Natural killer cell treated with Interleukin-12 subunit alpha and Interleukin-12 subunit beta and Interleukin-15 and Interleukin-18, amount 100 ng/mL, for 72 hours (primary cell): ENCODE measurements around the gene ABHD16B. TPM values are rescaled to one million over a fixed set of nuclear protein-coding genes. Genes with fewer than 3 reads are reported as not detected.

Source experiments
- ATAC-seq, 2 donors: fragments of 150-1000 bp; cut with Tn5 transposase in 1 of 2; sonication (Bioruptor Pico), chemical (Tn5 transposase) in 1 of 2; 2 replicates each; pipeline ENCODE4 v1.10.0; 2021
- DNase-seq: peaks from one replicate; pipeline ENCODE4 v3.0.0; 2022; ENCODE audit warnings: low spot score
- H3K27ac Mint-ChIP-seq, 2 donors: 1 replicate in 1 of 2; 2 replicates in 1 of 2; pipeline ENCODE4 v1.8.0; 2022; ENCODE audit warnings: mixed read lengths in 2 of 2, mild to moderate bottlenecking in 1 of 2, moderate library complexity in 1 of 2
- H3K27me3 Mint-ChIP-seq, 2 donors: 1 replicate in 1 of 2; 2 replicates in 1 of 2; pipeline ENCODE4 v1.8.0; 2022; ENCODE audit warnings: mixed read lengths in 2 of 2
- H3K36me3 Mint-ChIP-seq: one replicate; pipeline ENCODE4 v1.8.0; 2022; ENCODE audit warnings: mixed read lengths
- H3K4me1 Mint-ChIP-seq, 2 donors: 1 replicate in 1 of 2; 2 replicates in 1 of 2; pipeline ENCODE4 v1.8.0; 2022; ENCODE audit warnings: low read depth in 2 of 2, mixed read lengths in 2 of 2, mild to moderate bottlenecking in 1 of 2
- H3K4me3 Mint-ChIP-seq: one replicate; pipeline ENCODE4 v1.8.0; 2022; ENCODE audit warnings: mixed read lengths
- H3K9me3 Mint-ChIP-seq: 2 replicates; pipeline ENCODE4 v1.8.0; 2022; ENCODE audit warnings: mixed read lengths
- total RNA-seq, 2 donors: library from RNA; stranded (reverse); gene quantifications; one replicate each; pipeline ENCODE4 v1.2.3, GENCODE V29; 2022

Gene ABHD16B
- not detected for total RNA-seq

- H3K36me3 Mint-ChIP-seq, result no peaks in the 10 kb centered on the region
- H3K4me1 Mint-ChIP-seq, result peaks cover 27 to 32% of the 10 kb centered on the region in 2 donors
- no peaks in the 10 kb centered on the region for H3K9me3 Mint-ChIP-seq
- H3K27ac Mint-ChIP-seq, result peak within 1 kb of the TSS in 1 of 2 donors; percentile 46
- no peak within 1 kb of the TSS for H3K4me3 Mint-ChIP-seq
- ATAC-seq (no peak), DNase-seq (peak; percentile 56)
- H3K27me3 Mint-ChIP-seq, result no peaks in the 10 kb centered on the region
Measured at GRCh38 chr20:63861365-63861934, at the start of gene ABHD16B. ABHD16B (plus strand) TSS chr20:63861498; CDS start chr20:63861541, 43 bp downstream.

DNA sequence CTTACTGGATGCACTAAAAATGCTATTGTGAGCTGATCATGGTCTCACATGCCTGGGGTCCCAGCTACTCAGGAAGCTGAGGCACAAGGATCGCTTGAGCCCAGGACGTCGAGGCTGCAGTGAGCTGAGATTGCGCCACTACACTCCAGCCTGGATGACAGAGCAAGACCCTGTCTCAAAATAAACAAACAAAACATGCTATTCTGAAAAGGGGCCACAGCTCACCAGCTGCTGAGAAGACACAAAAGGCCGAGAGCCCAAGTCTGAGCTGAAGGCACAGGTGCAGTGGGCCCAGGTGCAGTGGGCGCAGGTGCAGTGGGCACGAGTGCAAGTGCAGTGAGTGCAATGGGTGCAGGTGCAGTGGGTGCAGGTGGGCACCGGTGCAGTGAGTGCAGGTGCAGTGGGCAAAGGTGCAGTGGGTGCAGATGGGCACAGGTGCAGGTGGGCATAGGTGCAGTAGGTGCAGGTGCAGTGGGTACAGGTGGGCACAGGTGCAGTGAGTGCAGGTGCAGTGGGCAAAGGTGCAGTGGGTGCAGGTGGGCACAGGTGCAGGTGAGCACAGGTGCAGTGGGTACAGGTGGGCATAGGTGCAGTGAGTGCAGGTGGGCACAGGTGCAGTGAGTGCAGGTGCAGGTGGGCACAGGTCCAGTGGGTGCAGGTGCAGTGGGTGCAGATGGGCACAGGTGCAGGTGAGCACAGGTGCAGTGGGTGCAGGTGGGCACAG, 46.2 kb upstream of the ABHD16B start:
- Mint-ChIP-seq H3K4me3 (no peak overlapping the region), H3K36me3 (no peaks in the 10 kb centered on the region), H3K27ac (peak overlapping the region; percentile 38 to 60), H3K9me3 (no peaks in the 10 kb centered on the region), H3K27me3 (no peaks in the 10 kb centered on the region), H3K4me1 (peaks cover 0 to 8% of the 10 kb centered on the region in 2 donors)
- ATAC-seq (no peak), DNase-seq (no peak)

DNA sequence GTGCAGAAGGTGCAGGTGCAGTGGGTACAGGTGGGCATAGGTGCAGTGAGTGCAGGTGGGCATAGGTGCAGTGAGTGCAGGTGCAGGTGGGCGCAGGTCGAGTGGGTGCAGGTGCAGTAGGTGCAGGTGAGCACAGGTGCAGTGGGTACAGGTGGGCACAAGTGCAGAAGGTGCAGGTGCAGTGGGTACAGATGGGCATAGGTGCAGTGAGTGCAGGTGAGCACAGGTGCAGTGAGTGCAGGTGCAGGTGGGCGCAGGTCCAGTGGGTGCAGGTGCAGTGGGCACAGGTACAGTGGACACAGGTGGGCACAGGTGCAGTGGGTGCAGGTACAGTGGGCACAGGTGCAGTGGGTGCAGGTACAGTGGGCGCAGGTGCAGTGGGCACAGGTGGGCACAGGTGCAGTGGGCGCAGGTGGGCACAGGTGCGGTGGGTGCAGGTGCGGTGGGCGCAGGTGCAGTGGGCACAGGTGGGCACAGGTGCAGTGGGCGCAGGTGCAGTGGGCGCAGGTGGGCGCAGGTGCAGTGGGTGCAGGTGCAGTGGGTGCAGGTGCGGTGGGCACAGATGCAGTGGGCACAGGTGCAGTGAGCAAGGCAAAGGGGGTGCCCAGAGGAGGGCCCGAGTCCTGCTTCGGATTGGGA, 45.6 kb upstream of the ABHD16B start:
- Mint-ChIP-seq H3K4me1 (peaks cover 0 to 8% of the 10 kb centered on the region in 2 donors), H3K36me3 (no peaks in the 10 kb centered on the region), H3K27me3 (no peaks in the 10 kb centered on the region), H3K4me3 (no peak overlapping the region), H3K27ac (peak overlapping the region in 1 of 2 donors; percentile 38), H3K9me3 (no peaks in the 10 kb centered on the region)
- no peak for DNase-seq
- ATAC-seq, result peak in 1 of 2 donors; percentile 25

DNA sequence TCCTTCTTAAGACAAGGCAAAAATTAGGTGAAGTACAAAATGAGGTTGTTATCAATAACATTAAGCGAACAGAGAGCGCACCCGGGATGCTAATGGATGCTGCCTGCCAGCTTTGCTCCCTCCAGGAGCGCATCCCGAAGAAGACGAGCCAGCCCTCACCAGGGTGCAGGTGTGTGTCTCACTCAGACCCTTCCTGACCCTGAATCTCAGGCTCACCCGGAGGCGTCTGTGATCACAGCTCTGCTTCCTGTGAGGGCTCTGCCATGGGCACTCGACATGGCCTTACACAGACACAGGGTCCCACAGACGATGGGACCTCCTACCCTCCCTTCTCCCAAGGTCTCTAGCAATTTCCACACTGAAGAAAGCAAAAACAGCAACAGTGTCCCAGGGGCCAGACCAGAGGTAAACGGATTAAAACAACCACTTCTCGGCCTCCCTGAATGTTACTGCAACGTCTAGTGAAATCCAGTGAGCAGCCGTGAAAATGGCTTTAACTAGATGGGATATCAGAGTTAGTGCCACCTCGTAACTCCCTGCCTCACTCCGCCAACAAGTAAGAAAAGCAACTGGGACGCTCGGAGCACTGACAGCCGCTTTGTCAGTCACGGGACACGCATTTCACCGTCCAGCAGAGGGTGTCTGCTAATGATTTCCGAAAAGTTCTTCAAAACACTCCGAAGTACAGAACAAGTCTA, 41.9 kb upstream of the ABHD16B start:
- ATAC-seq (no peak), DNase-seq (no peak)
- H3K4me3 Mint-ChIP-seq, result no peak overlapping the region
- no peak overlapping the region for H3K27ac Mint-ChIP-seq
- H3K4me1 Mint-ChIP-seq, result peaks cover 0 to 8% of the 10 kb centered on the region in 2 donors
- H3K36me3 Mint-ChIP-seq, result no peaks in the 10 kb centered on the region
- H3K27me3 Mint-ChIP-seq, result peaks cover 4 to 6% of the 10 kb centered on the region in 2 donors
- no peaks in the 10 kb centered on the region for H3K9me3 Mint-ChIP-seq

DNA sequence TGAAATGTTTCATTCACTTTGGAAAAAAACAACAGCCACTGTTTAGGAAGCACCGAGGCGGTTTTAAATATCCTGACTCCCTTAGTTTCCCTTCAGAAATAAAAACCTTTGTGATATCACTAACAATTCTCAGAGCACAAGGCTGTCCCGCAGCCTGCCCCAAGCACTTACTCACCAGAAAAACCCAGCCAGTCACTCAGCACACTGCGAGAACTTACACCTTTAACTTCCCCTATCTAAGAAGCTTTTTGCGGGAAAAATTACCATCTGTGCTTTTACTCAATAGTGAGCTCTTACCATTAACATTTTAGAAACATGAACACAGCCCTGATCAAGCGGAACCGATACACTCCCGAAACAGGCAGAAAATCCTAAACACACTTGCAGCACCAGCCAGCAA, 39.5 kb upstream of the ABHD16B start:
- Mint-ChIP-seq H3K4me3 (no peak overlapping the region), H3K27me3 (peaks cover 12 to 16% of the 10 kb centered on the region in 2 donors), H3K36me3 (no peaks in the 10 kb centered on the region), H3K27ac (no peak overlapping the region), H3K4me1 (no peaks in the 10 kb centered on the region), H3K9me3 (no peaks in the 10 kb centered on the region)
- DNase-seq (no peak), ATAC-seq (no peak)

GRCh38 chr20:63822276-63822696, 39.0 kb upstream of the ABHD16B start:
- peaks cover 12 to 16% of the 10 kb centered on the region in 2 donors for H3K27me3 Mint-ChIP-seq
- DNase-seq (no peak), ATAC-seq (no peak)
- no peaks in the 10 kb centered on the region for H3K36me3 Mint-ChIP-seq
- no peak overlapping the region for H3K27ac Mint-ChIP-seq
- H3K4me3 Mint-ChIP-seq, result no peak overlapping the region
- H3K4me1 Mint-ChIP-seq, result no peaks in the 10 kb centered on the region
- H3K9me3 Mint-ChIP-seq, result no peaks in the 10 kb centered on the region

DNA sequence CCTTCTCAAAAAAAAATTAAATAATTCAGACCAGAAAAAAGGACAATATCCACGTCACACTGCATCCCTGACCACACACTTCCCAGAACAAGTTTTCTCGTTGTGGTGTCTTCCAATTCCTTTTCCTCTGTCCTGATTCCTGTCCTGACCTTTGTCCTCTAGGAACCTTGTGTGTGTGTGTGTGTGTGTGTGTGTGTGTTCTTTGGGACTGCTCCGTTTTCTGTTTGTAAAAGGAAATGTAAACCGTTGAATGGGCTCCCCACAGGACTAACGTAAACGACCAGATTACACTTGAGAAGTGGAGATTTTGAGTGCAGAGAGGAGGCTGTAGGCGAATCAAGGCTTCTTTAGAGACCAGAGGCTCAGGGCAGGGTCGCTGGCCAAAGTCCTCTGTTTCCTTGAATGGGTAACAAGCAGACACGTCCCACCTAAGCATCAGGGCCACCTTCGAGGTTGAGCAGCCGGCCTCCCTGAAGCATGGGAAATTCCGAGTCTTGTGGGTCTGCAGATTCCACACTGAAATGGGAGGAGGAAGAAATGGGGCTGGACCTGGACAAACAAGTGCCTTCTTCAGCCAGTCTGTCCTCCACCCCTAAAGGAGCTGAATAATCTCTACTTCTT, 37.5 kb upstream of the ABHD16B start:
- no peaks in the 10 kb centered on the region for H3K4me1 Mint-ChIP-seq
- ATAC-seq (no peak), DNase-seq (no peak)
- H3K27ac Mint-ChIP-seq, result no peak overlapping the region
- H3K36me3 Mint-ChIP-seq, result no peaks in the 10 kb centered on the region
- H3K9me3 Mint-ChIP-seq, result no peaks in the 10 kb centered on the region
- H3K4me3 Mint-ChIP-seq, result no peak overlapping the region
- peaks cover 16% of the 10 kb centered on the region in 2 donors for H3K27me3 Mint-ChIP-seq

DNA sequence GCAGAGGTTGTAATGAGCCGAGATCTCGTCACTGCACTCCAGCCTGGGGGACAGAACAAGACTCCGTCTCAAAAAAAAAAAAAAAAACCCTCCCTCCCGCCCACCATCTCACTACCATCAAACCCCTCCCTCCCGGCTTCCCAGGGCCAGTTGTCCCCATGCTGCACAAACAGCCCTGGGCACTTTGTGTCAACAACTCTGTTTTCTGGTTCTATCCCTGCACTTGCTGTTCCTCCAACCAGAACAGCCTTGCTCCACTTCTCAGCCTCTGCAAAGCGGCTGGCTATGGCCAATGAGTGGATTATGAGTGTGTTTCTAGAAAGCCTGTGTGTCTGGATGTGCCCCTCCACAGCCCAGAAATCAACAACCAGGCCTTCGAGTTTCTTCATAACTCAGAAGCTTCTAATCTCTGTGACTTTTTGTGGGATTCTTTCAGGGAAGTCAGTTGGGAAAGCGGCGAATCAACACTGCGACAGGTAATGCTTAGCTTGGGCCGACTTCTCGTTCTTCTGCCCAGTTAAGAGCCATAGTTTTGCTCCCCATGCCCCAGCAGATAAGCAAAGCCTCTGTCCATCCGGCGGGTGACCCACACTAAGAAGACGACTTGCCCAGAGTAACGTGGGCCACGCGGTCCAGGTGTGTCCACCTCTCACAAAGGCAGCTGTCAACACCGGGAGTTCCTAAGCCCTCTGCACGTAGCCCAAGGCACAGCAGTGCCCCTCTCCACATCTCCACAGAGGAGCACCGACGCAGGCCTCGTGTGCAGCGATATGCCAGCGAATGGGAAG, 35.8 kb upstream of the ABHD16B start:
- DNase-seq (no peak), ATAC-seq (no peak)
- peaks cover 25 to 32% of the 10 kb centered on the region in 2 donors for H3K27me3 Mint-ChIP-seq
- H3K36me3 Mint-ChIP-seq, result peaks cover 6% of the 10 kb centered on the region
- no peak overlapping the region for H3K27ac Mint-ChIP-seq
- H3K9me3 Mint-ChIP-seq, result no peaks in the 10 kb centered on the region
- H3K4me3 Mint-ChIP-seq, result no peak overlapping the region
- peaks cover 7 to 10% of the 10 kb centered on the region in 2 donors for H3K4me1 Mint-ChIP-seq

DNA sequence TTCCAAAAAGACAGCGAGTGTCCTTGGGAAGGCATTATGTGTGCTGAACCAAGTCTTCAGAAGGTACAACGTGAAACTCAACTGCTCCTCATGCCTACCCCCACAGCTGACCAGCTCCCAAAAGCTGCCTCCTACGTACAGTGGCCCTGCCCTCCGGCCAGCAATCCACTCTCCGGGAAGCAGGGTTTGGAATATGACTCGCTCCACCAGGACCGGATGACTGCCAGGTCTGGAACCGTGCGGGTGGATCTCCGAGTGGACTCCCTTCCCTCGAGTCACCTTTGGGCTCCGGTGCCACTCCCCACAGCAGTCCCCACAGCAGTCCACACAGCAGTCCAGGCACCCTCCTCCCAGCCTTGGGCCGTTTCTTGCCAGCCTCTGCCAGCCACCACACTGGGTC, 34.5 kb upstream of the ABHD16B start:
- H3K27ac Mint-ChIP-seq, result no peak overlapping the region
- peaks cover 6% of the 10 kb centered on the region for H3K36me3 Mint-ChIP-seq
- peaks cover 25 to 32% of the 10 kb centered on the region in 2 donors for H3K27me3 Mint-ChIP-seq
- ATAC-seq (no peak), DNase-seq (no peak)
- no peaks in the 10 kb centered on the region for H3K9me3 Mint-ChIP-seq
- no peak overlapping the region for H3K4me3 Mint-ChIP-seq
- H3K4me1 Mint-ChIP-seq, result peaks cover 7 to 10% of the 10 kb centered on the region in 2 donors

GRCh38 chr20:63828124-63828523, 33.2 kb upstream of the ABHD16B start:
- H3K9me3 Mint-ChIP-seq, result no peaks in the 10 kb centered on the region
- H3K36me3 Mint-ChIP-seq, result peaks cover 6% of the 10 kb centered on the region
- H3K4me3 Mint-ChIP-seq, result no peak overlapping the region
- peaks cover 7 to 10% of the 10 kb centered on the region in 2 donors for H3K4me1 Mint-ChIP-seq
- DNase-seq, result no peak
- no peak overlapping the region for H3K27ac Mint-ChIP-seq
- peaks cover 25 to 32% of the 10 kb centered on the region in 2 donors for H3K27me3 Mint-ChIP-seq
- no peak for ATAC-seq

DNA sequence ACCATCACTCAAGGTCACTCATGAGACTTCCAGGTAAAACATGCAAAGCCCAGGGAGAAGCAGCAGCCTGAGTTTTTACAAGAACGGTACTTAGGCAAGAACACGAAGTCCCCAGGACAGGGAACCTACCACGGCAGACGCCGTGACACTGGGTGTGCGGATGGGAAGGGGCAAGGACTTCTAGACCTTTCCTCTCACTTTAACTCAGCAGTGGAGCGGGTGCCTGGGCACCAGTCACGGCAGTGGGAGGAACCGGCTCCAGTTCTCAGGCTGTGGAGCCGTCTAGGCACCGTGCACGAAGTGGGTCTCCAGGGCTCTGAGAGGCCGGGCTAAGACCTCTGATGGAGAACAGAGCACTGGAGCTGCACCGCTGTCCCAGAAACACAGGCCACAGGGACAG, 32.8 kb upstream of the ABHD16B start:
- Mint-ChIP-seq H3K9me3 (no peaks in the 10 kb centered on the region), H3K36me3 (peaks cover 6% of the 10 kb centered on the region), H3K27me3 (peaks cover 24 to 30% of the 10 kb centered on the region in 2 donors), H3K4me3 (no peak overlapping the region), H3K27ac (no peak overlapping the region), H3K4me1 (peaks cover 7 to 10% of the 10 kb centered on the region in 2 donors)
- DNase-seq (no peak), ATAC-seq (no peak)

- DNase-seq (no peak), ATAC-seq (no peak)
- Mint-ChIP-seq H3K9me3 (no peaks in the 10 kb centered on the region), H3K4me1 (peaks cover 7 to 10% of the 10 kb centered on the region in 2 donors), H3K4me3 (no peak overlapping the region), H3K27me3 (peaks cover 21 to 26% of the 10 kb centered on the region in 2 donors), H3K27ac (no peak overlapping the region), H3K36me3 (peaks cover 6% of the 10 kb centered on the region)
Measured at GRCh38 chr20:63828951-63829350, 32.3 kb upstream of the ABHD16B start.

DNA sequence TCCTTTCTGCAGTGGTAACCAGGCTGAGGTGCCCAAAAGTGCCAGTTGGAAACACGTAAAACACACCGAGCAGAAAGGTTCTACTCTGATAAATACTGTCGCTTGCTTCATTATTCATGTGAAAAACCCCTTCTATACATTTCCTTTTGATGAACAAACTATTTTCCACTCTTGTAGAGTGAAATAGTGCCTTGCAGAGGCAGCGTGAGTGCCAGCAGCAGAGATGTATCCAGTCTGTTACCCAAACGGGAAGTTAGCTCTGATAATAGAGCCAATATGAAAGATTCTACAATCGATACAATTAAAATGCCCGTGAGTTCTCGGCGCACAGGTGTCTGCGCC, 31.7 kb upstream of the ABHD16B start:
- peaks cover 7 to 10% of the 10 kb centered on the region in 2 donors for H3K4me1 Mint-ChIP-seq
- no peak for ATAC-seq
- peaks cover 21 to 26% of the 10 kb centered on the region in 2 donors for H3K27me3 Mint-ChIP-seq
- peak overlapping the region; percentile 12 to 68 for H3K27ac Mint-ChIP-seq
- peaks cover 6% of the 10 kb centered on the region for H3K36me3 Mint-ChIP-seq
- H3K4me3 Mint-ChIP-seq, result peak overlapping the region; percentile 93
- H3K9me3 Mint-ChIP-seq, result no peaks in the 10 kb centered on the region
- DNase-seq, result no peak
